PC-9 (cell line): Measurements from ENCODE around the gene KCNMB2. TPM values are rescaled to one million over a fixed set of nuclear protein-coding genes. Genes with fewer than 3 reads are reported as not detected.

ENCODE experiments used
- BruUV-seq: library from RNA; stranded (reverse); fragments of 400-500 nt; replicated peaks from 2 replicates; lab custom pipeline; 2021; lab: Mats Ljungman, UMichigan
- CTCF ChIA-PET: fragments of 300-600 bp; sonication (Branson Sonifier 250); formaldehyde crosslinking; loops from one replicate; lab custom pipeline; 2022; ENCODE audit warnings: antibody characterized with exemption; lab: Charles Lee
- POLR2A ChIA-PET: fragments of 300-600 bp; sonication (Branson Sonifier 250); formaldehyde crosslinking; loops from one replicate; lab custom pipeline; 2022; ENCODE audit warnings: antibody characterized with exemption; ENCODE audit not compliant: unreplicated experiment; lab: Charles Lee
- DNase-seq, 2 experiments: peaks; one replicate each; pipeline versions ENCODE4 v3.0.0 to v3.0.0-alpha.2; 2015 to 2022; ENCODE audit warnings: mixed read lengths in 1 of 2
- H2AFZ ChIP-seq: fragments of 200-600 bp; sonication (generic); 2 replicates; pipeline ENCODE4 v1.8.1; 2017; ENCODE audit warnings: antibody characterized with exemption
- H3F3A ChIP-seq: fragments of 200-600 bp; sonication (generic); 2 replicates; pipeline ENCODE4 v1.8.1; 2017; ENCODE audit warnings: antibody characterized with exemption, mild to moderate bottlenecking, low read depth; ENCODE audit not compliant: insufficient read depth
- H3K27ac ChIP-seq: fragments of 200-600 bp; sonication (generic); 2 replicates; pipeline ENCODE4 v1.6.1; 2016; ENCODE audit warnings: mixed run types
- H3K27me3 ChIP-seq: fragments of 200-600 bp; sonication (generic); 2 replicates; pipeline ENCODE4 v1.6.1; 2016; ENCODE audit warnings: low read depth, mixed run types; ENCODE audit not compliant: insufficient read depth
- H3K36me3 ChIP-seq: fragments of 200-600 bp; sonication (generic); 2 replicates; pipeline ENCODE4 v1.6.1; 2016; ENCODE audit warnings: low read depth, mixed run types
- H3K4me1 ChIP-seq: fragments of 200-600 bp; sonication (generic); replicated peaks from 2 replicates; pipeline ENCODE4 v1.6.1; 2016; ENCODE audit warnings: mixed run types; ENCODE audit not compliant: insufficient read depth
- H3K4me2 ChIP-seq: fragments of 200-600 bp; sonication (generic); 2 replicates; pipeline ENCODE4 v1.6.1; 2017; ENCODE audit warnings: mixed run types
- H3K4me3 ChIP-seq: fragments of 200-600 bp; sonication (generic); 2 replicates; pipeline ENCODE4 v1.6.1; 2016; ENCODE audit warnings: mixed run types
- H3K79me2 ChIP-seq: fragments of 200-600 bp; sonication (generic); 2 replicates; pipeline ENCODE4 v1.6.1; 2017; ENCODE audit warnings: low read depth, mixed run types
- H3K9me2 ChIP-seq: fragments of 200-600 bp; sonication (generic); 2 replicates; pipeline ENCODE4 v1.8.1; 2017; ENCODE audit warnings: mild to moderate bottlenecking; ENCODE audit not compliant: insufficient read depth
- H3K9me3 ChIP-seq: fragments of 200-600 bp; sonication (generic); 2 replicates; pipeline ENCODE4 v1.8.1; 2016; ENCODE audit warnings: low read depth; ENCODE audit not compliant: insufficient read depth
- H4K20me1 ChIP-seq: fragments of 200-600 bp; sonication (generic); 2 replicates; pipeline ENCODE4 v1.8.1; 2017; ENCODE audit not compliant: insufficient read depth
- EZH2 ChIP-seq: fragments of 200-600 bp; sonication (generic); IDR thresholded peaks from 2 replicates; pipeline ENCODE4 v1.8.0; 2017; ENCODE audit warnings: antibody characterized with exemption, low read depth
- intact Hi-C: fragments of 100-400 bp; cut with micrococcal nuclease; formaldehyde crosslinking; loops from one replicate; pipeline ENCODE4 v1.10.0; 2022; ENCODE audit not compliant: unreplicated experiment
- total RNA-seq: library from RNA; stranded (reverse); gene quantifications from 2 replicates; pipeline ENCODE4 v1.2.3, GENCODE V29; 2021
- TF ChIP-seq, protein P1 (sequence below): fragments of 200-600 bp; sonication (generic); conservative IDR thresholded peaks from 2 replicates; pipeline ENCODE4 v1.6.1; 2017; ENCODE audit warnings: mixed run types, antibody characterized with exemption, mild to moderate bottlenecking, moderate library complexity

KCNMB2 gene
- total RNA-seq, 1 experiment from 2014 or later = not detected

- ChIA-PET CTCF (no interaction called here), POLR2A (no interaction called here)
- Histone ChIP-seq H3K9me3 (no peaks in the 10 kb centered on the region), H4K20me1 (no peaks in the 10 kb centered on the region), H3F3A (no peaks in the 10 kb centered on the region), H3K4me2 (no peak overlapping the region), H2AFZ (no peak overlapping the region), H3K79me2 (no peaks in the 10 kb centered on the region), H3K4me3 (no peak overlapping the region), H3K27ac (no peak overlapping the region), H3K4me1 (no peaks in the 10 kb centered on the region), H3K9me2 (no peaks in the 10 kb centered on the region; the same call in 1 of the 2 replicates), H3K27me3 (no peaks in the 10 kb centered on the region), H3K36me3 (no peaks in the 10 kb centered on the region)
- no peak for DNase-seq
- no TSS peak for BruUV-seq
- intact Hi-C loops = no loop called here
- no peak for TF ChIP-seq EZH2
- TF ChIP-seq, protein P1, sequence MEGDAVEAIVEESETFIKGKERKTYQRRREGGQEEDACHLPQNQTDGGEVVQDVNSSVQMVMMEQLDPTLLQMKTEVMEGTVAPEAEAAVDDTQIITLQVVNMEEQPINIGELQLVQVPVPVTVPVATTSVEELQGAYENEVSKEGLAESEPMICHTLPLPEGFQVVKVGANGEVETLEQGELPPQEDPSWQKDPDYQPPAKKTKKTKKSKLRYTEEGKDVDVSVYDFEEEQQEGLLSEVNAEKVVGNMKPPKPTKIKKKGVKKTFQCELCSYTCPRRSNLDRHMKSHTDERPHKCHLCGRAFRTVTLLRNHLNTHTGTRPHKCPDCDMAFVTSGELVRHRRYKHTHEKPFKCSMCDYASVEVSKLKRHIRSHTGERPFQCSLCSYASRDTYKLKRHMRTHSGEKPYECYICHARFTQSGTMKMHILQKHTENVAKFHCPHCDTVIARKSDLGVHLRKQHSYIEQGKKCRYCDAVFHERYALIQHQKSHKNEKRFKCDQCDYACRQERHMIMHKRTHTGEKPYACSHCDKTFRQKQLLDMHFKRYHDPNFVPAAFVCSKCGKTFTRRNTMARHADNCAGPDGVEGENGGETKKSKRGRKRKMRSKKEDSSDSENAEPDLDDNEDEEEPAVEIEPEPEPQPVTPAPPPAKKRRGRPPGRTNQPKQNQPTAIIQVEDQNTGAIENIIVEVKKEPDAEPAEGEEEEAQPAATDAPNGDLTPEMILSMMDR = no peak
These were observed 226.1 kb downstream of the KCNMB2 start for GRCh38 chr3:178762385-178762784.

DNA sequence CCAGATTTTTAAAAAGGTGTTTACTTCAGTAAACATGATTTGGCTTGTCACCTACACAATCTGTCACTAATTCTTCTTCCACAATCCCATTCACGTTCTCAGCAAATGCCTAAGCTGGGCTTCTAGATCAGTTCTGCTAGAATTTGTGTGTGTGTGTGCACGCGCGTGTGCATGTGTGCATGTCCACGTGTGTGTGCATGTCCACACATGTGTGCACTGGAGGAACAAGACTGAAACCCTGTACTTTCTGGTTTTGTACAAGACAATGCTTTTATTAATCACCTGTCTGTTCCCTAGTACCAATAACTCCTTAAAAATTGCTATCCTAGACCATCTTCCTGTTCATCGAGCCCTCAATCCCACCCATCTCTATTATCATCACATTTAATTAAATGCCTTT lies 229.2 kb downstream of the KCNMB2 start:
- Histone ChIP-seq H3K27ac (no peak overlapping the region), H3K4me3 (no peak overlapping the region), H3K36me3 (no peaks in the 10 kb centered on the region), H3K4me1 (no peaks in the 10 kb centered on the region), H3K4me2 (no peak overlapping the region), H3K9me2 (no peaks in the 10 kb centered on the region; the same call in none of the 2 replicates), H2AFZ (no peak overlapping the region), H3K79me2 (no peaks in the 10 kb centered on the region), H3F3A (no peaks in the 10 kb centered on the region), H3K27me3 (no peaks in the 10 kb centered on the region), H3K9me3 (no peaks in the 10 kb centered on the region), H4K20me1 (peaks cover 3% of the 10 kb centered on the region; the same call in 1 of the 2 replicates)
- CTCF ChIA-PET = no interaction called here
- DNase-seq = no peak
- POLR2A ChIA-PET = no interaction called here
- TF ChIP-seq, protein P1 = no peak
- no peak for TF ChIP-seq EZH2
- no TSS peak for BruUV-seq
- intact Hi-C loops = no loop called here

DNA sequence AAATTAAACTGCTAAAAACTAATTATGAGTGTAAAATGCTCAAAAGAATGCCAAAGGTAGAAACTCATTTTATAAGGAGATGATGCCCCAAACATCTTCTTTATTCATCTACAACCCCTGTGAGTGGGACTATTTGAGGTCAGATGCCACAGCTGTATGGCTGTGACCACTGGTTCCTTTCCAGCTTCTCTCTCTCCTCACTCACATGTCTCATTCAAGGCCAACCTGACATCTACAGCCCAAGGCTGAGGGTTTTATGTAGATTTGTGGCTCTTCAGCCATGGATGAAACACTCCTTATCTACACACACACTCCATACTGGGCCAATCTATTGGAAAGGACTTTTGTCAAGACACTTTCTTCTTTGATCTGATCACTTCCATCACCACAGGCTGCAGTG lies 231.3 kb downstream of the KCNMB2 start:
- Histone ChIP-seq H3K27ac (no peak overlapping the region), H4K20me1 (peaks cover 3% of the 10 kb centered on the region; the same call in 1 of the 2 replicates), H3K79me2 (no peaks in the 10 kb centered on the region), H3K4me3 (no peak overlapping the region), H3K27me3 (no peaks in the 10 kb centered on the region), H3K36me3 (no peaks in the 10 kb centered on the region), H3K9me3 (no peaks in the 10 kb centered on the region), H3K4me2 (no peak overlapping the region), H2AFZ (no peak overlapping the region), H3K9me2 (no peaks in the 10 kb centered on the region; the same call in none of the 2 replicates), H3K4me1 (no peaks in the 10 kb centered on the region), H3F3A (no peaks in the 10 kb centered on the region)
- ChIA-PET POLR2A (no interaction called here), CTCF (no interaction called here)
- DNase-seq = no peak
- intact Hi-C loops = no loop called here
- no TSS peak for BruUV-seq
- TF ChIP-seq, protein P1 = no peak
- TF ChIP-seq EZH2 = no peak
